ENCODE measurements around the gene RNF112.

The RNF112 gene

GRCh38 chr17:19380481-19381301, 30.3 kb upstream of the RNF112 start:
- TF ChIP-seq, protein P1, sequence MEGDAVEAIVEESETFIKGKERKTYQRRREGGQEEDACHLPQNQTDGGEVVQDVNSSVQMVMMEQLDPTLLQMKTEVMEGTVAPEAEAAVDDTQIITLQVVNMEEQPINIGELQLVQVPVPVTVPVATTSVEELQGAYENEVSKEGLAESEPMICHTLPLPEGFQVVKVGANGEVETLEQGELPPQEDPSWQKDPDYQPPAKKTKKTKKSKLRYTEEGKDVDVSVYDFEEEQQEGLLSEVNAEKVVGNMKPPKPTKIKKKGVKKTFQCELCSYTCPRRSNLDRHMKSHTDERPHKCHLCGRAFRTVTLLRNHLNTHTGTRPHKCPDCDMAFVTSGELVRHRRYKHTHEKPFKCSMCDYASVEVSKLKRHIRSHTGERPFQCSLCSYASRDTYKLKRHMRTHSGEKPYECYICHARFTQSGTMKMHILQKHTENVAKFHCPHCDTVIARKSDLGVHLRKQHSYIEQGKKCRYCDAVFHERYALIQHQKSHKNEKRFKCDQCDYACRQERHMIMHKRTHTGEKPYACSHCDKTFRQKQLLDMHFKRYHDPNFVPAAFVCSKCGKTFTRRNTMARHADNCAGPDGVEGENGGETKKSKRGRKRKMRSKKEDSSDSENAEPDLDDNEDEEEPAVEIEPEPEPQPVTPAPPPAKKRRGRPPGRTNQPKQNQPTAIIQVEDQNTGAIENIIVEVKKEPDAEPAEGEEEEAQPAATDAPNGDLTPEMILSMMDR (IDR thresholded peaks at IDR 0.05): no peak
- no peaks in the 10 kb centered on the region for H3K27me3 ChIP-seq

DNA sequence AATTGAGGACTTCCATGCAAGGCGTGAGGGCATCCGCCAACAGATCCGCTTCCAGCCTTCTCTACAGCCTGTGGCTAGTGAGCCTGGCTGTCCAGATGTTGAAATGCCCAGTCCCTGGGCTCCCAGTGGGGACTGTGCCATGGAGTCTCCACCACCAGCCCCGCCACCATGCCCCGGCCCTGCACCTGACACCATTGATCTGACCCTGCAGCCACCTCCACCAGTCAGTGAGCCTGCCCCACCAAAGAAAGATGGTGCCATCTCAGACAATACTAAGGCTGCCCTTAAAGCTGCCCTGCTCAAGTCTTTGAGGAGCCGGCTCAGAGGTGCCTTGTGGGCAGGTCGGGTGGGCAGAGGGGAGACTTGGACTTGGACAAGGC, 29.7 kb upstream of the RNF112 start:
- peaks cover 28 to 31% of the 10 kb centered on the region in 2 experiments for H3K4me1 ChIP-seq (ENCODE audit: control insufficient read depth in 1 of 2, insufficient read depth in 1 of 2, low read depth in 1 of 2, low read length in 1 of 2)
- no peak overlapping the region for H3K27ac ChIP-seq
- peaks cover 62% of the 10 kb centered on the region for H3K36me3 ChIP-seq
- no peaks in the 10 kb centered on the region for H3K27me3 ChIP-seq
- H3K9me3 ChIP-seq: no peaks in the 10 kb centered on the region
- TF ChIP-seq, protein P1 (IDR thresholded peaks at IDR 0.05): no peak
- no peak overlapping the region for H3K4me3 ChIP-seq (ENCODE audit: low read depth in 1 of 2, low read length in 1 of 2)

More at GRCh38 chr17:19380481-19381301, 30.3 kb upstream of the RNF112 start:
- Histone ChIP-seq H3K27ac (no peak overlapping the region), H3K4me1 (ENCODE audit: control insufficient read depth in 1 of 2, insufficient read depth in 1 of 2, low read depth in 1 of 2, low read length in 1 of 2) (peaks cover 22 to 24% of the 10 kb centered on the region in 2 experiments), H3K36me3 (peaks cover 62% of the 10 kb centered on the region), H3K4me3 (ENCODE audit: low read depth in 1 of 2, low read length in 1 of 2) (no peak overlapping the region), H3K9me3 (no peaks in the 10 kb centered on the region)

- Histone ChIP-seq H3K4me3 (ENCODE audit: low read depth in 1 of 2, low read length in 1 of 2) (no peak overlapping the region), H3K9me3 (no peaks in the 10 kb centered on the region), H3K27ac (no peak overlapping the region), H3K36me3 (peaks cover 62% of the 10 kb centered on the region), H3K27me3 (no peaks in the 10 kb centered on the region), H3K4me1 (ENCODE audit: control insufficient read depth in 1 of 2, insufficient read depth in 1 of 2, low read depth in 1 of 2, low read length in 1 of 2) (peaks cover 30 to 34% of the 10 kb centered on the region in 2 experiments)
- TF ChIP-seq, protein P1 (IDR thresholded peaks at IDR 0.05): no peak
Measured at GRCh38 chr17:19381741-19382444, 29.1 kb upstream of the RNF112 start.

- Histone ChIP-seq H3K9me3 (no peaks in the 10 kb centered on the region), H3K27ac (no peak overlapping the region), H3K4me1 (ENCODE audit: control insufficient read depth in 1 of 2, insufficient read depth in 1 of 2, low read depth in 1 of 2, low read length in 1 of 2) (peaks cover 24 to 33% of the 10 kb centered on the region in 2 experiments), H3K36me3 (peaks cover 62% of the 10 kb centered on the region), H3K27me3 (no peaks in the 10 kb centered on the region), H3K4me3 (ENCODE audit: low read depth in 1 of 2, low read length in 1 of 2) (no peak overlapping the region)
- TF ChIP-seq, protein P1 (IDR thresholded peaks at IDR 0.05): no peak
Measured at GRCh38 chr17:19382531-19383444, 28.2 kb upstream of the RNF112 start.
